ENCODE results near the gene TBX3.
A peak's percentile ranks its signal among the peaks of the same experiment; 100 is the strongest.
"Not testable (repeated sequence)": the region's sequence is repeated elsewhere in the genome, so short reads cannot be mapped to it uniquely, and the experiment has no call there.

TBX3 gene

GRCh38 chr12:114684098-114684869 lies at the start of gene TBX3:
TBX3 (minus strand) TSS chr12:114684175; CDS start chr12:114683200, 975 bp downstream.
- DNase-seq (ENCODE audit: low read depth) = peak; percentile 7

DNA sequence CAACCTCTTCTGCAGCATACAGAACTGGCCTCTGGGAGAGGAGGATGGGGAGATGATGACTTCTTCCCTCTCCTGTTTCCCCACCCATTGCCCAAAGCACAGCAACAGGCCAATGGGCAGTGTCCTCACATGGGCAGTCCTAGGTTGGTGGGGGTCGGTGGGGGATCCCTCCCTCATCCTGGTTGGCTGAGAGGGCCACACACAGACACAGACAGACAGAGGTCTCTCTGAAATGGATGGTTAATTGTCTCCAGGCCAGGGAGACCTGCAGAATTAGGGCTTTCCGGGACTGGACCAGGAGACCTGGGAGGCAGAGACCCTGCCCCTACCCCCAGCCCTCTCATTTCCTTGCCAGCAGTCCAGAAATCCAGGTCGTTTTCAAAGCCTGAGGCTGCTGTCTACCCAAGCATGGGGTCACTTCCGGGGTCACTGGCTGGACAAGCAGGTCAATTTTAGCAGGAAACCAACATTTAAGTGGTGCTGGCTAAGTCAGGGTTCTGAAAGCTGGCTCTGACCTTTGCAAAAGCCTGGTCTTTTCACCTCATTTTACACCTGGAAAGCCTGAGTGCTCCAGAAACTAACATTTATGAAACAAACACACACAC lies 48.6 kb upstream of the TBX3 start:
- no peak for DNase-seq (ENCODE audit: low read depth)

GRCh38 chr12:114729731-114730130 lies 45.8 kb upstream of the TBX3 start:
- DNase-seq (ENCODE audit: low read depth) = no peak

DNA sequence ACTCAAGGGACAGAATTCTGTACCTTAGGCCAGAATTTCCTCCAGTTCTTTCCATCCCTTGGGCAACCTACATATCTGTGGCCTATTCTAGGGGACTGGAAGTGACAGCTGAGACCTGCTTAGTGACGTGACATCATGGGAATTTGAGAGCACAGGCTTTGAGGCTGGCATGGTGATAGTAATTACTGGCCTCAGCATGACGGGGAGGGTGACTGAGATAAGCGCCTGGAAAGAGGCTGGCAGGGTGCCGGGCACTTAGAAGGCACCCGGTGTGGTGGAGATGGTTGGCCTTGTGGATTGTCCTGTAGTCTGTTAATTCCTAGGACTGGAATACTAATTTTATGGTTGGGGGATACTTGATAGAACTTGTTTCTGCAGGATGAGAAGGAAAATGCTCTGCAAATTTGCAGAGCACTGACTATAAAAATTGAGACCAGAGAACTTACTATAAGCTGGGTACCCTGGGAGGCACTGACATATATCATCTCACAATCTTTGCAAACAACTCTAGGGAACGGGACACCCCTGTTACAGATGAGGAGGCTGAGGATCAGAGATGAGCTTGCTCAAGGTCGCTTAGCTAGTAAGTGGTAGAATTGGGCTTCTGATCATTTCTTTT lies 42.2 kb upstream of the TBX3 start:
- no peak for DNase-seq (ENCODE audit: low read depth)

DNA sequence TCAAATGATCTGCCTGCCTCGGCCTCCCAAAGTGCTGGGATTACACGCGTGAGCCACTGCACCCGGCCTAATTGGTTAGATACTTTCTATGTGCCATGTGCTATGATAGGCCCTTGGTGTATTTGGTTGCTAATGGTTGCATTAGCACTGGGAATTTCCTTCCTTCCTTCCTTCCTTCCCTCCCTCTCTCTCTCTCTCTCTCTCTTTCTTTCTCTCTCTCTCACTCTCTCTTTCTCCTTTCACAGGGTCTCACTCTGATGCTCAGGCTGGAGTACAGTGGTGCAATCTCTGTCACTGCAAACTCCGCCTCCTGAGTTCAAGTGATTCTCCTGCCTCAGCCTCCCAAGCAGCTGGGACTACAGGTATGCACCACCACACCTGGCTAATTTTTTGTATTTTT lies 38.2 kb upstream of the TBX3 start:
- DNase-seq (ENCODE audit: low read depth) = not testable (repeated sequence)

- DNase-seq (ENCODE audit: low read depth) = no peak
These were observed 37.3 kb upstream of the TBX3 start for GRCh38 chr12:114721266-114721665.

DNA sequence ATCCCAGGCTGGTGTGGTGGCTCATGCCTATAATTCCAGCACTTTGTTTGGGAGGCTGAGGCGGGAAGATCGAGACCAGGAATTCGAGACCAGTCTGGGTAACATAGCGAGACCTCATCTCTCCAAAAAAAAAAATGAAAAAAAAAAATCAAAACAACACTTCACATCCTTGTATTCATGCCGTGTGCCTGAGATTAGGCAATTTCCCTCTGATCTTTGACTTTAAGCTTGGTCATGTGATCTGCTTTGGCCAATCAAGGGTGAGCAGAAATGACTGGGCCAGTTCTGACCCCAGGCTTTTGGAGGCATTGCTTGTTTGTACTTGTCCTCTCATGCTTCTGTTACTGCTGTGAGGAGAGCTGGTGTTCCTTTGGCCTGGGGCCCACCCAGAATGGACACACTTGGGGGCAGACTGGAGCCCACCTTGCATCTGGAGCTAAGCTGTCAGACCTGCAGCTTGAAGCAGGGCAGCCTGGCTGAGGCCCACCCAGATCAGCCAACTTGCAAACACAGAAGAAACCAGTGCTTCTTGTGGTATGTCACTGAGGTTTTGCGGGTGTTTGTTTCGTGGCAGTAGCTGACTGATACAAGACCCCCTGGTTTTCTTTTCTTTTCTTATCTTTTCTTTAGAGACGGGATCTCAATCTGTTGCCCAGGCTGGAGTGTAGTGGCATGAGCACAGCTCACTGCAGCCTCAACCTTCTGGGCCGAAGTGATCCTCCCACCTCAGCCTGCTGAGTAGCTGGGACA lies 29.7 kb upstream of the TBX3 start:
- DNase-seq (ENCODE audit: low read depth) = no peak

- no peak for DNase-seq (ENCODE audit: low read depth)
These were observed 27.7 kb upstream of the TBX3 start for GRCh38 chr12:114711689-114712152.

- DNase-seq (ENCODE audit: low read depth) = no peak
These were observed 26.2 kb upstream of the TBX3 start for GRCh38 chr12:114710151-114710550.

- DNase-seq (ENCODE audit: low read depth) = no peak
These were observed 25.1 kb upstream of the TBX3 start for GRCh38 chr12:114709112-114709511.

DNA sequence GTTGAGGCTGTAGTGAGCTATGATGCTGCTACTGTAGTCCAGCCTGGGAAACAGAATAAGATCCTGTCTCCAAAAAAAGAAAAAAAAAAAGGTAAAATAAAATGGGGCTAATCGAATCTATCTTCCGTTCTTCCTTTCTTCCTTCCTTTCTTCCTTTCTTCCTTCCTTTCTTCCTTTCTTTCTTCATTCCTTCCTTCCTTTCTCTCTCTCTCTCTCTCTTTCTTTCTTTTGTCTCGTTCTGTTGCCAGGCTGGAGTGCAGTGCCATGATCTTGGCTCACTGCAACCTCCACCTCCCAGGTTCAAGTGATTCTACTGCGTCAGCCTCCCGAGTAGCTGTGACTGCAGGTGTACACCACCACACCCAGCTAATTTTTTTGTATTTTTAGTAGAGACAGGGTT lies 24.6 kb upstream of the TBX3 start:
- DNase-seq (ENCODE audit: low read depth) = not testable (repeated sequence)

DNA sequence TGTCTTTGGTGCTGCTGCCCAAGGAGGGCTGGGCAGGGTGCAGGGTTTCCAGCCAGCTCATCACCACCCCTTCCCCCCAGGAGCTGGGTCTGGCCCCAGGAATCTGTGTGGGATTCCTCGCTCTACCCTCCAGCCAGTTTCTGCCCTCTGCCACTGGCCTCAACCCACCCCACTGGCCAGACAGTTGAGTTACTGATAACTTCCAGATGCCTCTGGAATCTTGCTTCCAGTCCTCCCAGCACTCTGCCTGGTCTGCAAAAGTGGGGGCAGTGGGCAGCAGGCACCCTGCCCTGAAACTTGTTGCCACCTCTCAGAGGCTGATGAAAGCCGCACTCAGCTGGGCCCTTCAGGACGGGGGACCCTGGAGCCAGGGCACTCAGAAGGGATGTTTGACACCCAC lies 20.1 kb upstream of the TBX3 start:
- no peak for DNase-seq (ENCODE audit: low read depth)

GRCh38 chr12:114703060-114703493 lies 19.1 kb upstream of the TBX3 start:
- DNase-seq (ENCODE audit: low read depth) = no peak

GRCh38 chr12:114702462-114702861 lies 18.5 kb upstream of the TBX3 start:
- no peak for DNase-seq (ENCODE audit: low read depth)

DNA sequence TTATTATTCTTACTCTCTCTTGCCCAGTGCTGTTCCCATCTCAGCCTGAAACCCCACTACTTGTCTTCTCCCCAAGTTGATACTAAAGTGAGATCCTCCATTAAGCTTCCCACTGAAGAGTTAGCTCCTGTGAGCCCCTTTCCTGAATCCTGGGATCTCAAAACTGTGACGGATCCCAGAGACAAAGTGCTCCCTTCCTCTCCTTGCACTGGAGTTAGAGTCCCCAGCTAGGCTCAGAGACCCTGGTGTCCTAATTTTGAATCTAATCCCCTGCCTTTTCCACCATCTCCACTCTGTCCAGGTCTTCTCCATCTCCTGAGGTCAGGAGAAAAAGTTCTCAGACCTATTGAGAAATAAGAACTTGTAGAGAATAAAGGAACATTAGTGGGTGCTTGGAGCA lies 17.6 kb upstream of the TBX3 start:
- DNase-seq (ENCODE audit: low read depth) = no peak

GRCh38 chr12:114701104-114701414 lies 17.1 kb upstream of the TBX3 start:
- DNase-seq (ENCODE audit: low read depth) = no peak

DNA sequence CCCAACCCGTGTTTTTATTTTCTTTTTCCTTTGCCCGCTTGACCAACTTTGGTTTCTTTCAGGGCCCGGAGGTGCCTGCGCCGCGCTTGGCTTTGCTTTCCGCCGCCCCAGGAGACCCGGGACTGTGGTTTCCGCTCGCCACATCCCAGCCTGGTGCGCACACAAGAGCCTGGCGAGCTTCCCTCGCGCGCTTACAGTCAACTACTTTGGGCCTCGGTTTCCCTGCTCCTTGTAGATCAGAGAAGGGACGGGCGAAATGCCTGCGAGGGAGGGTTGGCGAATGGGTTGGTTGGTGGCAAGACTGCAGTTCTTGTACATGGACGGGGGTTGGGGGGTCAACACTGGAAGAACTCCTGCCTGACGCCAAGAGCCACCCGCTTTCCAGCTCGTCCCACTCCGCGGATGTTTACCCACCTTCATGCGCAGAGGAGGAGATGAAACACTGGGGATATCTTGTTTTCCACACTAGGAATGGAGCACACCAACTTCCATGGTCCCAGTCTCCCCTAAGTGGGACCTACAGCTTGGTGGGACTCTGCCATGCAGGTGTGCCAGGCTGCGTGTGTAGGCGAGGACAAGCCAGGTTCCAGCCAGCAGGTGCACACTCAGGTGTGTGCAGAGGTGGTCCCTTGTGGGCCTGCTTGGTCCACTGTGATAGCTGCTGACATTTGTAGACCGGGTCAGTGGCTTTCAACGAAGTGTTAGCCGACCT lies 16.6 kb upstream of the TBX3 start:
- no peak for DNase-seq (ENCODE audit: low read depth)

- DNase-seq (ENCODE audit: low read depth) = no peak
These were observed 14.7 kb upstream of the TBX3 start for GRCh38 chr12:114698566-114699163.

GRCh38 chr12:114697741-114698565 lies 14.0 kb upstream of the TBX3 start:
- no peak for DNase-seq (ENCODE audit: low read depth)

DNA sequence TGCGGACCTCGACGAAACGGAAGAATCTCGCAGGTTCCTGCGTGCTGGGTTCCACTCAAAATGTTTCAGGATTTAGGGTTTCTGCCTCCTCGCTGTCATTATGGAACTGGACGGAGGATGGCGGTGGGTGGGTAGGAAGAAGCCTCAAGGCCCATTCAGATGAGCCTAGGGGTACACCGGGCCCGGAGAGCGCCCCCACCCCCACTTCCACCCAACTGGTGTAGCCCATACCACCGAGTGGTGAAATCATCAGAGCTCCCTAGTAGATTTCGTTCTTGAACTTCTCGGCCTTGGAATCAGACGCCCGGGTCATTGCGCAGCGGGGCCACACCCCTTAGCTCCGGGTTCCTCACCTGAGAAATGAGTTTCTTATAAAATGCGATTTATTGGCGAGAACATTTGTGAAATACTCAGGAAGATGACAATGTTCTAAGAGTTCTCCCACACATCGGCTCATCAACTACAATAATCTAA lies 13.3 kb upstream of the TBX3 start:
- DNase-seq (ENCODE audit: low read depth) = no peak

Measured in activated T-cell treated with anti-CD3 and anti-CD28 coated beads for 1 hour (primary cell).